A673 (cell line): Measurements from ENCODE around the gene POU4F1.

Experiments
- EZH2 ChIP-seq: fragments of 200-600 bp; sonication (generic); IDR thresholded peaks from 2 replicates; pipeline ENCODE4 v1.6.1; 2017; ENCODE audit warnings: borderline replicate concordance, low read depth, mild to moderate bottlenecking, mixed read lengths, antibody characterized with exemption, low read length; ENCODE audit not compliant: poor library complexity, severe bottlenecking
- TF ChIP-seq, protein P1 (sequence below): fragments of 300-800, 200-600 bp; sonication (generic); conservative IDR thresholded peaks from 2 replicates; pipeline ENCODE4 v1.5.1; 2017; ENCODE audit warnings: low read depth, mild to moderate bottlenecking, antibody characterized with exemption, low read length, moderate library complexity, mixed read lengths

DNA sequence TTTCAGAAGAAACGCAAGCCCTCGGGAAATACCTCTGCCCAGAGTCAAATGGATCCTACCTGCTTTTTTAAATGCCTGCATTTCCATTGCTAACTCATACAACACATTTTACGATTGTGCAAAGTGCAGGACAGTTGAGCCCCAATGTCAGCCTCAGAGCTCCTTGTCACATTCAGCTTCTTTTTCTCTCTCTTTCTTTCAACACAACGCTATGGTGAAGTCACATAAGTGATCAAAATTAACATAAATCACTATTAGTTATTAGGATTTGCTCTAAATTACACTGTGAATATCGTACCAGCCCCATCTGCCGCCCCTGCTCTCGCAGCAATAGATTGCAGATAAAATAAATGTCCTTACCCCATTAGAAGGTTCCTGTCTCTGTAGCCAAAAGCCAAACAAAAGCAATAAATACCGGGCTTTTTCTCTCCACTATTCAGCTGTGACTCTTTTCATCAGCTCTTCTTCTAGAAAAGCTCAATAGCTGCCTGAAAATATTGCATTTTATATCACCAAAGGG, 8.8 kb downstream of the POU4F1 start:
- TF ChIP-seq, protein P1, sequence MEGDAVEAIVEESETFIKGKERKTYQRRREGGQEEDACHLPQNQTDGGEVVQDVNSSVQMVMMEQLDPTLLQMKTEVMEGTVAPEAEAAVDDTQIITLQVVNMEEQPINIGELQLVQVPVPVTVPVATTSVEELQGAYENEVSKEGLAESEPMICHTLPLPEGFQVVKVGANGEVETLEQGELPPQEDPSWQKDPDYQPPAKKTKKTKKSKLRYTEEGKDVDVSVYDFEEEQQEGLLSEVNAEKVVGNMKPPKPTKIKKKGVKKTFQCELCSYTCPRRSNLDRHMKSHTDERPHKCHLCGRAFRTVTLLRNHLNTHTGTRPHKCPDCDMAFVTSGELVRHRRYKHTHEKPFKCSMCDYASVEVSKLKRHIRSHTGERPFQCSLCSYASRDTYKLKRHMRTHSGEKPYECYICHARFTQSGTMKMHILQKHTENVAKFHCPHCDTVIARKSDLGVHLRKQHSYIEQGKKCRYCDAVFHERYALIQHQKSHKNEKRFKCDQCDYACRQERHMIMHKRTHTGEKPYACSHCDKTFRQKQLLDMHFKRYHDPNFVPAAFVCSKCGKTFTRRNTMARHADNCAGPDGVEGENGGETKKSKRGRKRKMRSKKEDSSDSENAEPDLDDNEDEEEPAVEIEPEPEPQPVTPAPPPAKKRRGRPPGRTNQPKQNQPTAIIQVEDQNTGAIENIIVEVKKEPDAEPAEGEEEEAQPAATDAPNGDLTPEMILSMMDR, result no peak
- TF ChIP-seq EZH2, result no peak
